Suppressor macrophage (primary cell): ENCODE data around the gene FAF2.
A peak's percentile ranks its signal among the peaks of the same experiment; 100 is the strongest.

Experiments used
- DNase-seq, 4 experiments: peaks; one replicate each; pipeline ENCODE4 v3.0.0-alpha.2; 2020 to 2022

Gene FAF2

GRCh38 chr5:176513788-176514187 is 65.6 kb downstream of the FAF2 start:
- DNase-seq: no peak

GRCh38 chr5:176514244-176514950 is 66.2 kb downstream of the FAF2 start:
- peak in 2 of 4 experiments; percentile 20 to 28 for DNase-seq

DNA sequence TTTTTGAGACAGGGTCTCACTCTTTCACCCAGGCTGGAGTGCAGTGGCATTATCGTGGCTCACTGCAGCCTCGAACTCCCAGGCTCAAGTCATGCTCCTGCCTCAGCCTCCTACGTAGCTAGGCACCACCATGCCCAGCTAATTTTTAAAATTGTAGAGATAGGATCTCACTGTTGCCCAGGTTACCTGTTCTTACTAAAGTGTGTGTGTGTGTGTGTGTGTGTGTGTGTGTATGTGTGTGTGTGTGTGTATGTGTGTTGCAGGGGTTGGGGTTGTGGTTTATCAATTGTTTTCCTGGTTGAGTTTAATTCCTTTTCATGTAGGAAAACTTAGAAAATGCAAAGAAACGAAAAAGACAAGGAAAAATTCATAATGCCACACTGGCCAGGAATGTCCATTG is 67.2 kb downstream of the FAF2 start:
- DNase-seq: no peak

GRCh38 chr5:176517053-176517661 is 69.0 kb downstream of the FAF2 start:
- no peak for DNase-seq

DNA sequence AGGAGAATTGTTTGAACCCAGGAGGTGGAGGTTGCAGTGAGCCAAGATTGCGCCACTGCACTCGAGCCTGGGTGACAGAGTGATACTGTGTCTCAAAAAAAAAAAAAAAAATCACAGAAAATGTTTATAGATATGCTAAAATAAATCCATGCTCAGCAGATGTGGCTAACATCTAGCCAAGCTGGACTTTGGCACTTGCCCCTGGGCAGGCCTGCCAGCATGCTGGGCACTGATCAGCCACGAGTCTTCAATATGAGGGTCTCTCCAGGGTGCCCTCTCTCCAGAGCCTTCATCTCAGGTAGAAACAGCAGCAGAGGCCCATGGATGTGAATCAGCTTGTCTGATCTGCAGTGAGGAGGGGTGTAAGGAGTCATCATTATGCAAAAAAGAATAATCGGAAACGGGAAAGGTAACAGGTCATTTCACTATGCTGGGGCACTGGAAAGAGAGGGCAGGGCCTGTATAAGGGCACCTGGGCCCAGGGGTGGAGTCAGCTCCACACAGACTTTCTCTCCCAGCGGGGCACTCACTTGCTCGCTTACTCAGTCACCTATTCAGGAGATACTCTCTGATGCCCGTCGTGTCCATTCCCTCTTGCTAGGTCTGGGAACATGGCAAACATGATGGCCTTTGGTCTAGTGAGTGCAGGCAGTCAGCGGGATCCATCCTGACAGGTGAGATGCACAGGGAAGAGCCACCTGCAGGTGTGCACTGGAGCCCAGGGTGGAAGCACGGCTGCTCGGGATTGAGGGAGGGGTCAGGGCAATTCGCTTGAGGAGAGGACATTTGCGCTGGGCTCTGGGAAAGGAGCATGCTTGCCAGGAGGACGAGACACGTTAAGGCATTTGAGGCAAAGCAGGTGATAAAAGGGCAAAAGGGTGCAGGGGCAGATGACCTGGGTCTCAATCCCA is 71.9 kb downstream of the FAF2 start:
- DNase-seq: no peak

- no peak for DNase-seq
Measured at GRCh38 chr5:176521286-176521685, 73.1 kb downstream of the FAF2 start.

DNA sequence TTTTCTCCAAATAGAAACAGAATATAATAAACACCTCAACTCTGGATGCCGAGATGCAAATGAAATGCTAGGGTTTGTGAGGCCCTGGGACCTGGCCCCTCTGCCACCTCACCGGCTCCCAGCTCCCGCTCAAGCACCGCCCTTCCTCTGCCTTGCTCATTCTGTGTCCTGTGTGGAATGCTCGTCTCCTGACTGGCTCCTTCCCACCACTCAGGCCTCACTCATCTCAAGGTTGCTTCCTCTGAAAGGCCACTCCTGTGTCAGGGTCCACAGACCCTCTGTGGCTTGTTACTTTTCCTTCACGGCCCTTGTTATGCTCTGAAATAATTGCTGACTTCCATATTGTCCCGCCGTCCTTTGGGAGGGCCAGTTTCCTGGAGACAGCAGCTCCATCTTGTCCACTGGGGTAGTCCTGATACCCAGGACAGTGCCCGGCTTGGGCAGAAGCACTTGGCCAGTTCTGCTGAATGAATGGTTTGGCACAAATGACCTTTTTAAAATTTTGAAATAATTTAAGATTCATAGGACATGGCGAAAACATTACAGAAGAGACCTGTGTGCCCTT is 73.6 kb downstream of the FAF2 start:
- DNase-seq: no peak

DNA sequence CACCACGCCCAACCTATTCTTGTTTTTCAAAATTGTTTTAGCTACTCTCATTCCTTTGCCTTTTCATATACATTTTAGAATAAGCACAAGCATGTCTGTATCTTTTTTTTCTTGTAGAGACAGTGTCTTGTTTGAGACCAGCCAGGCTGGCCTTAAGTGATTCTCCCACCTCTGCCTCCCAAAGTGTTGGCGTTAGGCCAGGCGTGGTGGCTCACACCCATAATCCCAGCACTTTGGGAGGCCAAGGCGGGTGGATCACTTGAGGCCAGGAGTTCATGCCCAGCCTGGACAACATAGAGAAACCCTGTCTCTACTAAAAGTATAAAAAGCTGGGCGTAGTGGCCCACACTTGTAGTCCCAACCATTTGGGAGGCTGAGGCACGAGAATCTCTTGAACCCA is 76.0 kb downstream of the FAF2 start:
- DNase-seq: no peak

DNA sequence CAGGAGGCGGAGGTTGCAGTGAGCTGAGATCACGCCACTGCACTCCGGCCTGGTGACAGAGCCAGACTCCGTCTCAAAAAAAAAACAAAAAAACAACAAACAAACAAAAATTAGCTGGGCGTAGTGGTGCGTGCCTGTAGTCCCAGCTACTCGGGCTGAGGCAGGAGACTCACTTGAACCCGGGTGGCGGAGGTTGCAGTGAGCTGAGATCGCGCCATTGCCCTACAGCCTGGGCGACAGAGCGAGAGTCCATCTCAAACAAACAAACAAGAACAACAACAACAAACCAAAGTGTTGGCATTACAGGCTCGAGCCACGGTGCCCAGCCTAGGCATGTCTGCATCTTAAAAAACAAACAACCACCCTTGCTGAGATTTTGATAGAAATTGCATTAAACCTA is 76.8 kb downstream of the FAF2 start:
- DNase-seq: no peak

DNA sequence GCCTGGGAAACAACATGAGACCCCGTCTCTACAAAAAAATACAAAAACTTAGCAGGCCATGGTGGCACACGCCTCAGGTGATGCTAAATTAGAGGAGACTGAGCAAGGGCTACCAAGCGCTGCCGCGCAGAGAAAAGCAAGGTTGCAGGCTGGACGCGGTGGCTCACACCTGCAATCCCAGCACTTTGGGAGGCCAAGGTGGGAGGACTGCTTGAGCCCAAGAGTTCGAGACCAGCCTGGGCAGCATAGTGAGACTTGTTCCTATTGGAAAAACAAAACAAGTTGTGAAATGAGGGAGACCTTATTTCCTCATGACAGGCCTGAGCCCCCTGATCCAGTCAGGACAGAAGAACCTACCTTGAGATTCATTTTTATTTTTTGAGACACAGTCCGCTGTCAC is 77.5 kb downstream of the FAF2 start:
- DNase-seq: no peak

DNA sequence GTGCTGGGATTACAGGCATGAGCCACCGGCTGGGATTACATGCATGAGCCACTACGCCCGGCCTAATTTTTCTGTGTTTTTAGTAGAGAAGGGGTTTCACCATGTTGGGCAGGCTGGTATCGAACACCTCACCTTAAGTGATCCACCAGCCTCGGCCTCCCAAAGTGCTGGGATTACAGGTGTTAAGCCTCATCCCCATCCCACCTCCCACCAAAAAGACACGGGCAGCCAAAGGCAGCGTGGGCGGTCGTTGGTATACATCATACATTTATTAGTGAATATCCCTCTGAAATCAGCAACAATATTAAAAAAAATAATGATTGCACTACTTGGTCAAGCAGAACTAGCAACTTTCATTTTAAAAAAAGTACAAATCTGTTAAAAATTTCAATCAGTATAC is 78.3 kb downstream of the FAF2 start:
- DNase-seq: no peak

- no peak for DNase-seq
Measured at GRCh38 chr5:176527246-176528222, 79.3 kb downstream of the FAF2 start.

DNA sequence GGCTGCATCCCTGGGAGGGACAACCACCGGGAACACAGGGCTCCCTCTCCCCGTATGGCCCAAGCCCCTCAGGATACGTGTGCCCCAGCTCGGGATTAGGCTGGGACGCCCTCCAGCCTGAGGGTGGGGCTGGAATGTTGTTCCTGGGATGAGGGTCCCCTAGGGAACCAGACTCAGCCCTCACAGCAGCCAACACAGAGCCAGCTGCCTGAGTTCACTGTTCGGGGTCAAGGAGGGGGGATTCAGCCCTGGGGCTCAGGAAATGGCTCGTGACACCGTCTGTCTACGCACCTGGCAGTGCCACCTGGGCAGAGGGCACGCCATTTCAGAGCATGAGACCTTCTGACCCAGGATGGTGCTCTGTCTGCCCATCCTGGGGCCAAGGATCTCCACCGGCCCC is 80.1 kb downstream of the FAF2 start:
- DNase-seq: no peak

GRCh38 chr5:176528761-176529115 is 80.6 kb downstream of the FAF2 start:
- DNase-seq: no peak

DNA sequence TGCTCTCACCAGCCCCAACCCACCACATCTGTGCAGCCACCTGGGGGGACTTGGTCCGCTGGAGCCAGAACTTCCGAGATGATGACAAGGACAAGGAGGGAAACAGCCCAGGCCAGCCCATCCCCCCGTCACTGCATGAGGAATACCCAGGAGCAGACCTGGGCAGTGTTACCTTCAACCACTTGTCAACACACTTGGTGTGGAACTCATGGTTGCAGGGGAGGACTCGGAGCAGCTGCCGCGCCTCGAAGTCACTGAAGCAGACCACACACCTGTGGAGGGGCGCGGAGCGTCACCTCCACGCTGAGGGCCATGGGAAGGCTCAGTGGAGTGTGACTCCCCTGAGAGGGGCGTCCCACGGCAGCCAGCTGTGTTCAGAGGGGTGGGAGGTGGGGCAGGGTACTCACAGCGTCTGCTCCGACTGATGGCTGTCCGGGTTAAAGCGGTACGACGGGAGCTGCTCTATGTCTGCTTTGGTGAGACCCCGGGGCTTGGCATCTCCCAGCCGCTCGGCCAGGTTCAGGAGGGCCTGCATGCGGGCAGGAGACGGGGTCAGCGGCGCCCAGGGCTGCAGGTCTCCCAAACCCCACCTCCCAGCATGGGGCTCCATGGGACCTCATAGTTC is 81.0 kb downstream of the FAF2 start:
- DNase-seq: no peak

GRCh38 chr5:176529741-176530141 is 81.6 kb downstream of the FAF2 start:
- DNase-seq: no peak

DNA sequence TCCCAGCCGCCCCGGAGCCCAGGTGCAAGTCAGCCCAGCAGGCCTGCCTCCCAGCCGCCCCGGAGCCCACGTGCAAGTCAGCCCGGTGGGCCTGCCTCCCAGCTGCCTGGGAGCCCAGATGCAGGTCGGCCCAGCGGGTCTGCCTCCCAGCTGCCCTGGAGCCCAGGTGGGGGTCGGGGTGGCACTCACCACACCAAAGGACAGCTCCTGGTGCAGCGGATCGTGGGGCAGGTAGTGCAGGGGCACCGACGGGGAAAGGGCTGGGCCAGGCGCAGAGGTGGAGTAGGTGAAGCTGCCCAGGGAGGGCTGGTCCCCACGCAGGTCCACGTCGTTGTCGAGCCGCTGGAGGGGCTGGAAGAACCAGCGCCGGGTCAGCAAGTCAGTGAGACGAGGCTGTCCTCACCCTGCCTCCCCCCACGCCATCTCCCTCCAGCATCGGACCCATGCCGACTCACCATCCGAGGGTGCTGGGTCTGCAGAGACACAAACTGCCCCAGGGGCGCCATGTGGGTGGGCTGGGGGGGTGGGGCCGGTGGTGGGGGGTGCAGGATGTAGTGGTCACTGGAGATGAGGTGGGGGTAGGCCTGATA is 82.3 kb downstream of the FAF2 start:
- DNase-seq: no peak

DNA sequence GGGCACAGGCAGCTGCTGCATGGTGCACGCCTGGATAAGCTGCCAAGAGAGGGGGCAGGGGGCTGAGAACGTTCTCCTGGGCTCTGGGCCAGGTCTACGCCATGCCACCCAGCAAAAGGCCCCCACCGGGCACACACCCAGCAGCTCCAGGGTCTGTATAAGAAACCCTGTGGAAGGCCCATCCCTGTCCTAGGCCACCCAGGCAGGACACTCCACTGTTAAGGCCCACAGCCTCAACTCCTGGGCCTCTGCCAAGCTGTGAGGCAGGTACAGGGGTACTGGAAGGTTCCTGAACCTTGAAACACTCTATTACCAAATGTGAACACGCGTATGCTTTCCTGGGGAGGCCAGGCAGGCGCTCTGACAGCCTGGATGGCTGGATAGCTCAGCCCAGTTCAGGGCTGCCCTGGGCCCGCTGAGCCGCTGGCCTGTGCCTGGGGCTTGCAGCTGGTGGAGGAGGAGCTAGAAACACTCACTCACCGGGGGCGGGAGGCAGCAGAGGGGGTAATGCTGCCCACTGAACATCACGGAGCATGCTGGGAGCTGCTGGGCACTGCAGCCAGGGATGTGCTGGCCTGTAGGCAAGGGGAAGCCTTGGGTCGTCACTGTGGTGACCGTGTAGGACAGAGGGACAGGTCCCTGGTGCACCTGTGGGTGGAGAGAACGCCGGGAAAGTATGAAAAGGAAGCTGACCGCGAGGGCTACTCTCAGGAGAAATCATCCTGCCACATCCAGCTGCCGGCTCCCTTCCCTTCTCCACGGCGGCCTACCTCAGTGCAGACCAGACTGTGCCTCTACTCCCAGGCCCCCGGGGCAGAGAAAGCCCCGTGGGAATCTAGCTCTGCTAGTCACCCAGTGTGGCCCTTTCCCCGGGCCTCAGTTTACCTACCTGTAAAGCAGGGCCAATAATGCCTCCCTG is 83.1 kb downstream of the FAF2 start:
- DNase-seq: peak in 1 of 4 experiments; percentile 19

- no peak for DNase-seq
Measured at GRCh38 chr5:176531902-176532493, 83.8 kb downstream of the FAF2 start.

GRCh38 chr5:176532795-176533194 is 84.6 kb downstream of the FAF2 start:
- no peak for DNase-seq
